OCI-LY1 (cell line): ENCODE data around the gene ST3GAL2.

Experiments used
- CTCF ChIP-seq: fragments of 200-600 bp; sonication (generic), shearing (Covaris generic); IDR thresholded peaks from 2 replicates; pipeline ENCODE4 v1.5.1; 2017; ENCODE audit warnings: mild to moderate bottlenecking, antibody characterized with exemption, low read length, moderate library complexity, mixed read lengths
- EZH2 ChIP-seq: fragments of 200-600 bp; sonication (generic), shearing (Covaris generic); IDR thresholded peaks from 2 replicates; pipeline ENCODE4 v1.8.0; 2017; ENCODE audit warnings: borderline replicate concordance, mixed run types, mild to moderate bottlenecking, antibody characterized with exemption, low read length, moderate library complexity, mixed read lengths

- TF ChIP-seq CTCF (no peak), EZH2 (no peak)
Observed at GRCh38 chr16:70448075-70448474, 9.2 kb upstream of the ST3GAL2 start.
